HEK293T (cell line): ENCODE measurements around the gene CELSR1.

Source experiments
- ELF4 ChIP-seq: fragments of 450-650 bp; IDR thresholded peaks from 2 replicates; pipeline ENCODE4 v1.6.1; 2017; ENCODE audit warnings: antibody characterized with exemption
- FOXK2 ChIP-seq: fragments of 450-650 bp; IDR thresholded peaks from 2 replicates; pipeline ENCODE4 v1.6.1; 2016; ENCODE audit warnings: mild to moderate bottlenecking
- HDGF ChIP-seq: fragments of 450-650 bp; IDR thresholded peaks from 2 replicates; pipeline ENCODE4 v1.6.1; 2017; ENCODE audit warnings: antibody characterized with exemption, borderline replicate concordance

GRCh38 chr22:46518542-46519325 is 18.7 kb downstream of the CELSR1 start:
- TF ChIP-seq HDGF (no peak), FOXK2 (no peak), ELF4 (no peak)
